GM12878 (cell line): ENCODE results near the gene CKS1B. TPM values are rescaled to one million over a fixed set of nuclear protein-coding genes. Genes with fewer than 3 reads are reported as not detected.
A peak's percentile ranks its signal among the peaks of the same experiment; 100 is the strongest.

Source experiments
- ATAC-seq: fragments of 200-7000 bp; cut with Tn5 transposase; 3 replicates; pipeline ENCODE4 v1.9.1; 2020; ENCODE audit warnings: mild to moderate bottlenecking, moderate library complexity
- BruUV-seq: library from RNA; stranded (reverse); fragments of 400-500 nt; replicated peaks from 2 replicates; lab custom pipeline; 2021; lab: Mats Ljungman, UMichigan
- CTCF ChIA-PET: fragments of 300-600 bp; sonication (Branson Sonifier 250); formaldehyde crosslinking; extraction: SDS; loops from one replicate; lab custom pipeline; 2021; ENCODE audit warnings: inconsistent platforms; lab: Yijun Ruan, JAX
- POLR2A ChIA-PET: fragments of 350-600 bp; formaldehyde crosslinking; extraction: SDS; loops from one replicate; lab custom pipeline; 2021; ENCODE audit warnings: inconsistent platforms; lab: Charles Lee
- RAD21 ChIA-PET: fragments of 300-600 bp; sonication (Branson Sonifier 250); formaldehyde crosslinking; loops from one replicate; lab custom pipeline; 2023; ENCODE audit warnings: antibody characterized with exemption; ENCODE audit not compliant: unreplicated experiment; lab: Charles Lee
- SMC1A ChIA-PET: fragments of 300-600 bp; sonication (Branson Sonifier 250); formaldehyde crosslinking; loops from one replicate; lab custom pipeline; 2023; ENCODE audit not compliant: unreplicated experiment, uncharacterized antibody; lab: Charles Lee
- DNase-seq: peaks from one replicate; pipeline ENCODE4 v3.0.0-alpha.2; 2011; ENCODE audit warnings: low read depth, low spot score
- FAIRE-seq: peaks from 3 replicates; lab custom pipeline; 2011; peaks lifted over from hg19 to GRCh38; lab: Jason Lieb, UNC
- H2AFZ ChIP-seq: 2 replicates; pipeline ENCODE4 v1.6.0; 2011; ENCODE audit warnings: low read depth, low read length, control low read depth; ENCODE audit not compliant: control insufficient read depth
- H3K27ac ChIP-seq: 2 replicates; pipeline ENCODE4 v1.5.1; 2011; ENCODE audit warnings: control low read depth; ENCODE audit not compliant: control insufficient read depth, insufficient read depth
- H3K27me3 ChIP-seq, 2 experiments: replicated peaks in 1 of 2; 2 replicates each; pipeline versions ENCODE4 v1.6.0 to v1.6.1; 2011; ENCODE audit warnings: low read length in 1 of 2; ENCODE audit not compliant: control insufficient read depth in 2 of 2, insufficient read depth in 2 of 2
- H3K36me3 ChIP-seq, 2 experiments: 2 replicates each; pipeline ENCODE4 v1.5.1; 2011; ENCODE audit warnings: low read length in 1 of 2; ENCODE audit not compliant: control insufficient read depth in 2 of 2, insufficient read depth in 2 of 2
- H3K4me1 ChIP-seq: 2 replicates; pipeline ENCODE4 v1.6.1; 2011; ENCODE audit warnings: mild to moderate bottlenecking, low read length, moderate library complexity, mixed read lengths; ENCODE audit not compliant: control insufficient read depth, insufficient read depth
- H3K4me2 ChIP-seq: 2 replicates; pipeline ENCODE4 v1.6.0; 2011; ENCODE audit warnings: control low read depth; ENCODE audit not compliant: control insufficient read depth, insufficient read depth
- H3K4me3 ChIP-seq: fragments of 200-600 bp; sonication (generic); 2 replicates; pipeline ENCODE4 v1.5.1; 2016
- H3K79me2 ChIP-seq: 2 replicates; pipeline ENCODE4 v1.6.0; 2011; ENCODE audit warnings: low read length; ENCODE audit not compliant: control insufficient read depth, insufficient read depth
- H3K9ac ChIP-seq: 2 replicates; pipeline ENCODE4 v1.8.0; 2011; ENCODE audit warnings: low read length, control low read depth, mixed read lengths; ENCODE audit not compliant: control insufficient read depth, insufficient read depth
- H3K9me3 ChIP-seq: replicated peaks from 3 replicates; pipeline ENCODE4 v1.5.1; 2011; ENCODE audit warnings: mild to moderate bottlenecking, low read length; ENCODE audit not compliant: control insufficient read depth, insufficient read depth
- H4K20me1 ChIP-seq: 2 replicates; pipeline ENCODE4 v1.6.0; 2011; ENCODE audit not compliant: control insufficient read depth, insufficient read depth
- BACH1 ChIP-seq: fragments of 450-650 bp; IDR thresholded peaks from 2 replicates; pipeline ENCODE4 v1.6.1; 2017; ENCODE audit warnings: mild to moderate bottlenecking, borderline replicate concordance
- CBFB ChIP-seq: IDR thresholded peaks from 2 replicates; pipeline ENCODE4 v1.6.1; 2016; ENCODE audit warnings: antibody characterized with exemption, low read depth
- DPF2 ChIP-seq: fragments of 450-650 bp; IDR thresholded peaks from 2 replicates; pipeline ENCODE4 v1.6.1; 2017; ENCODE audit warnings: mild to moderate bottlenecking
- KDM1A ChIP-seq: fragments of 200-600 bp; sonication (generic); IDR thresholded peaks from 2 replicates; pipeline ENCODE4 v1.6.1; 2016; ENCODE audit warnings: borderline replicate concordance
- NR2F1 ChIP-seq: fragments of 450-650 bp; conservative IDR thresholded peaks from 2 replicates; pipeline ENCODE4 v1.6.1; 2017; ENCODE audit warnings: mild to moderate bottlenecking
- STAT1 ChIP-seq: fragments of 450-650 bp; conservative IDR thresholded peaks from 2 replicates; pipeline ENCODE4 v1.6.1; 2014; ENCODE audit warnings: antibody characterized with exemption, mild to moderate bottlenecking
- ZNF24 ChIP-seq: fragments of 450-650 bp; IDR thresholded peaks from 2 replicates; pipeline ENCODE4 v1.6.1; 2017; ENCODE audit warnings: antibody characterized with exemption, mild to moderate bottlenecking
- ZNF384 ChIP-seq: IDR thresholded peaks from 2 replicates; pipeline ENCODE4 v1.6.1; 2012; ENCODE audit warnings: low read depth, mild to moderate bottlenecking, low read length, improper control_type of control experiment, borderline replicate concordance
- WGBS: methylation state at CpG from one replicate; pipeline ENCODE4 v1.1.6; 2016; ENCODE audit warnings: low lambda C conversion rate; ENCODE audit not compliant: insufficient replicate concordance, insufficient coverage; ENCODE audit errors: missing lambda C conversion rate; 5-methylcytosine and 5-hydroxymethylcytosine counted together
- in situ Hi-C: fragments of 300-500 bp; cut with MboI; formaldehyde crosslinking; loops from 9 replicates; pipeline ENCODE4 v1.14.3; 2018; ENCODE audit warnings: mixed read lengths
- intact Hi-C: fragments of 100-400 bp; cut with micrococcal nuclease; formaldehyde crosslinking; loops from one replicate; pipeline ENCODE4 v1.14.2; 2022; ENCODE audit not compliant: unreplicated experiment
- polyA plus RNA-seq, 11 experiments: library from polyadenylated mRNA; depleted of rRNA in 4 of 11; unstranded in 6 of 11; stranded (reverse) in 5 of 11; fragments of >200 nt; fragmentation: Nextera tagmentation in 4 of 11; fragmentation: Illumina TruSeq in 1 of 11; extraction: Ambion mirVana in 4 of 11; extraction: Trizol in 1 of 11; gene quantifications; 1 replicate in 1 of 11; 2 replicates in 10 of 11; pipeline versions ENCODE4 v1.2.1 to v1.2.3, GENCODE V29; 2011 to 2016; ENCODE audit warnings: inconsistent platforms in 2 of 11, missing spikeins in 2 of 11, low read depth in 1 of 11
- total RNA-seq, 4 experiments: library from RNA; depleted of rRNA in 3 of 4; stranded (reverse); fragments of >200 nt in 3 of 4; fragmentation: Illumina TruSeq in 1 of 4; extraction: Trizol in 1 of 4; gene quantifications; 2 replicates each; pipeline versions ENCODE4 v1.2.1 to v1.2.3, GENCODE V29; 2013 to 2021
- TF ChIP-seq, protein P1 (sequence below): IDR thresholded peaks from 2 replicates; pipeline ENCODE4 v1.6.1; 2011; ENCODE audit warnings: mild to moderate bottlenecking, low read depth, low read length, moderate library complexity; ENCODE audit not compliant: insufficient replicate concordance
- TF ChIP-seq, protein P2 (sequence below): fragments of 450-650 bp; formaldehyde crosslinking; IDR thresholded peaks from 2 replicates; pipeline ENCODE4 v1.4.0; 2022; ENCODE audit warnings: mild to moderate bottlenecking, moderate library complexity
- TF ChIP-seq, protein P3 (sequence below): IDR thresholded peaks from 2 replicates; pipeline ENCODE4 v1.6.1; 2011; ENCODE audit warnings: low read depth, low read length, improper control_type of control experiment, borderline replicate concordance
- TF ChIP-seq, protein P4 (sequence below): fragments of 450-650 bp; IDR thresholded peaks from 2 replicates; pipeline ENCODE4 v1.6.1; 2017; ENCODE audit warnings: mild to moderate bottlenecking, moderate library complexity

Gene CKS1B
- total and polyA plus RNA-seq, 10 of the 15 experiments (the other 5 are each of a cell fraction or from before 2014, with no cell fraction given), result 125 to 608 (median 364) TPM

DNA sequence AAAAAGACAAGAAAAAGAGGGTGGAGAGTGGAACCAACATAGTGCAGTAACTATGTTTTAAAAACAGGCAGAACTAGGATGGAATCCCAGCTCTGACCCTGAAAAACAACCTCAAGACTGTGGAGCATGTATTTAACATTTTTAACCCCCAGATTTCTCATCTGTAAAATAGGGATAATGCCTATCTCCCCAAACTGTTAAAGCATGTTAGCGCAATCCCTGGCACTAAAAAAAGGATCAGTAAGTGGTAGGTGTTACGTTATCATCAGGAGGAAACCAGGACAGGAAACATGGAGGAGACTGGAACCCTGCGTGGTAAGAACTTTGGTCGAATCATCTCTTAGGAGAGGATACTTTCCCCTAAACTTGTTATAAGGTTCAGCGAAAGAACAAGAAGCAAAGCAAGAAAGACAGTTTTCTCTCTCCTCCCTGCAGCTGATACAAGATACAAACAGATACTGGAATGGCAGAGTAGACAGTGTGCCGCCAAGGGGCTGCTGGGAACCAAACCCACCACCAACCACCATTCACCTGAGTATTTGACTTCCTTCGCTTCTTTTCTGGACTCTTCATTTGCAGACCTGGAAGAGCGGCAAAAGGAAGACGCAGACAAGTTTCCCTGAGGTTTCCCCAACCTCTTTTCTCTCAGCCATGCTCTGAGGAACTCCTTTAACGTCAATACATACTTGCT lies 13.9 kb upstream of the CKS1B start:
- SMC1A ChIA-PET, result interaction anchor here (0.8 to 3.1 kb wide), 9 partner anchors 9 to 62 kb away, joined by 3 to 14 read pairs (median 4); partner anchors contain the start of genes CKS1B, FLAD1 and SHC1
- in situ Hi-C loops, result no loop called here
- CTCF ChIA-PET, result interaction anchor here (0.6 to 2.7 kb wide), 17 partner anchors 9 to 401 kb away, joined by 3 to 20 read pairs (median 6); partner anchors contain the start of genes ADAM15, PMVK and SHC1
- Histone ChIP-seq H3K4me2 (peak overlapping the region; percentile 84), H3K9me3 (no peaks in the 10 kb centered on the region), H3K36me3 (peaks cover 5 to 10% of the 10 kb centered on the region in 2 experiments; a peak in 3 of 4 replicates), H3K27me3 (no peaks in the 10 kb centered on the region), H3K4me3 (peak overlapping the region; percentile 88), H2AFZ (no peak overlapping the region), H3K4me1 (peaks cover 11% of the 10 kb centered on the region), H3K27ac (peak overlapping the region; percentile 97), H3K9ac (peak overlapping the region; percentile 81), H4K20me1 (no peaks in the 10 kb centered on the region), H3K79me2 (peaks cover 31% of the 10 kb centered on the region)
- BruUV-seq, result TSS peak; percentile 65
- POLR2A ChIA-PET, result interaction anchor here (0.5 to 12.3 kb wide), 9 partner anchors 9 to 267 kb away, joined by 3 to 140 read pairs (median 6); partner anchors contain the start of genes CKS1B, PMVK and SHC1
- FAIRE-seq (peak; percentile 73), ATAC-seq (no peak), DNase-seq (no peak)
- intact Hi-C loops, result loop anchor here (2.0 to 5.0 kb wide), 2 partner anchors 24 to 42 kb away; partner anchors contain the start of genes PMVK and ZBTB7B
- WGBS, result 0% methylated on average over 10 of the region's 10 CpGs
- RAD21 ChIA-PET, result interaction anchor here (0.6 to 2.4 kb wide), 7 partner anchors 10 to 91 kb away, joined by 3 to 15 read pairs (median 5); partner anchors contain the start of genes ADAM15, KCNN3, PMVK and SHC1
- TF ChIP-seq, protein P1, sequence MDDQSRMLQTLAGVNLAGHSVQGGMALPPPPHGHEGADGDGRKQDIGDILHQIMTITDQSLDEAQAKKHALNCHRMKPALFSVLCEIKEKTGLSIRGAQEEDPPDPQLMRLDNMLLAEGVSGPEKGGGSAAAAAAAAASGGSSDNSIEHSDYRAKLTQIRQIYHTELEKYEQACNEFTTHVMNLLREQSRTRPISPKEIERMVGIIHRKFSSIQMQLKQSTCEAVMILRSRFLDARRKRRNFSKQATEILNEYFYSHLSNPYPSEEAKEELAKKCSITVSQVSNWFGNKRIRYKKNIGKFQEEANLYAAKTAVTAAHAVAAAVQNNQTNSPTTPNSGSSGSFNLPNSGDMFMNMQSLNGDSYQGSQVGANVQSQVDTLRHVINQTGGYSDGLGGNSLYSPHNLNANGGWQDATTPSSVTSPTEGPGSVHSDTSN, result no peak
- TF ChIP-seq NR2F1 (no peak), BACH1 (no peak), STAT1 (no peak), CBFB (no peak), ZNF24 (no peak), KDM1A (no peak), DPF2 (no peak), ZNF384 (no peak)
- TF ChIP-seq, protein P2, sequence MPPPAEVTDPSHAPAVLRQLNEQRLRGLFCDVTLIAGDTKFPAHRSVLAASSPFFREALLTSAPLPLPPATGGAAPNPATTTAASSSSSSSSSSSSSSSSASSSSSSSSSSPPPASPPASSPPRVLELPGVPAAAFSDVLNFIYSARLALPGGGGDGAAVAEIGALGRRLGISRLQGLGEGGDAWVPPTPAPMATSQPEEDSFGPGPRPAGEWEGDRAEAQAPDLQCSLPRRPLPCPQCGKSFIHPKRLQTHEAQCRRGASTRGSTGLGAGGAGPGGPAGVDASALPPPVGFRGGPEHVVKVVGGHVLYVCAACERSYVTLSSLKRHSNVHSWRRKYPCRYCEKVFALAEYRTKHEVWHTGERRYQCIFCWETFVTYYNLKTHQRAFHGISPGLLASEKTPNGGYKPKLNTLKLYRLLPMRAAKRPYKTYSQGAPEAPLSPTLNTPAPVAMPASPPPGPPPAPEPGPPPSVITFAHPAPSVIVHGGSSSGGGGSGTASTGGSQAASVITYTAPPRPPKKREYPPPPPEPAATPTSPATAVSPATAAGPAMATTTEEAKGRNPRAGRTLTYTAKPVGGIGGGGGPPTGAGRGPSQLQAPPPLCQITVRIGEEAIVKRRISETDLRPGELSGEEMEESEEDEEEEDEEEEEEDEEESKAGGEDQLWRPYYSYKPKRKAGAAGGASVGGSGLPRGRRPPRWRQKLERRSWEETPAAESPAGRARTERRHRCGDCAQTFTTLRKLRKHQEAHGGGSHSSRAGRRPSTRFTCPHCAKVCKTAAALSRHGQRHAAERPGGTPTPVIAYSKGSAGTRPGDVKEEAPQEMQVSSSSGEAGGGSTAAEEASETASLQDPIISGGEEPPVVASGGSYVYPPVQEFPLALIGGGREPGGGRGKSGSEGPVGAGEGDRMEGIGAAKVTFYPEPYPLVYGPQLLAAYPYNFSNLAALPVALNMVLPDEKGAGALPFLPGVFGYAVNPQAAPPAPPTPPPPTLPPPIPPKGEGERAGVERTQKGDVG (CRISPR knock-in tag), result no peak
- TF ChIP-seq, protein P3, sequence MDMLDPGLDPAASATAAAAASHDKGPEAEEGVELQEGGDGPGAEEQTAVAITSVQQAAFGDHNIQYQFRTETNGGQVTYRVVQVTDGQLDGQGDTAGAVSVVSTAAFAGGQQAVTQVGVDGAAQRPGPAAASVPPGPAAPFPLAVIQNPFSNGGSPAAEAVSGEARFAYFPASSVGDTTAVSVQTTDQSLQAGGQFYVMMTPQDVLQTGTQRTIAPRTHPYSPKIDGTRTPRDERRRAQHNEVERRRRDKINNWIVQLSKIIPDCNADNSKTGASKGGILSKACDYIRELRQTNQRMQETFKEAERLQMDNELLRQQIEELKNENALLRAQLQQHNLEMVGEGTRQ, result no peak
- TF ChIP-seq, protein P4, sequence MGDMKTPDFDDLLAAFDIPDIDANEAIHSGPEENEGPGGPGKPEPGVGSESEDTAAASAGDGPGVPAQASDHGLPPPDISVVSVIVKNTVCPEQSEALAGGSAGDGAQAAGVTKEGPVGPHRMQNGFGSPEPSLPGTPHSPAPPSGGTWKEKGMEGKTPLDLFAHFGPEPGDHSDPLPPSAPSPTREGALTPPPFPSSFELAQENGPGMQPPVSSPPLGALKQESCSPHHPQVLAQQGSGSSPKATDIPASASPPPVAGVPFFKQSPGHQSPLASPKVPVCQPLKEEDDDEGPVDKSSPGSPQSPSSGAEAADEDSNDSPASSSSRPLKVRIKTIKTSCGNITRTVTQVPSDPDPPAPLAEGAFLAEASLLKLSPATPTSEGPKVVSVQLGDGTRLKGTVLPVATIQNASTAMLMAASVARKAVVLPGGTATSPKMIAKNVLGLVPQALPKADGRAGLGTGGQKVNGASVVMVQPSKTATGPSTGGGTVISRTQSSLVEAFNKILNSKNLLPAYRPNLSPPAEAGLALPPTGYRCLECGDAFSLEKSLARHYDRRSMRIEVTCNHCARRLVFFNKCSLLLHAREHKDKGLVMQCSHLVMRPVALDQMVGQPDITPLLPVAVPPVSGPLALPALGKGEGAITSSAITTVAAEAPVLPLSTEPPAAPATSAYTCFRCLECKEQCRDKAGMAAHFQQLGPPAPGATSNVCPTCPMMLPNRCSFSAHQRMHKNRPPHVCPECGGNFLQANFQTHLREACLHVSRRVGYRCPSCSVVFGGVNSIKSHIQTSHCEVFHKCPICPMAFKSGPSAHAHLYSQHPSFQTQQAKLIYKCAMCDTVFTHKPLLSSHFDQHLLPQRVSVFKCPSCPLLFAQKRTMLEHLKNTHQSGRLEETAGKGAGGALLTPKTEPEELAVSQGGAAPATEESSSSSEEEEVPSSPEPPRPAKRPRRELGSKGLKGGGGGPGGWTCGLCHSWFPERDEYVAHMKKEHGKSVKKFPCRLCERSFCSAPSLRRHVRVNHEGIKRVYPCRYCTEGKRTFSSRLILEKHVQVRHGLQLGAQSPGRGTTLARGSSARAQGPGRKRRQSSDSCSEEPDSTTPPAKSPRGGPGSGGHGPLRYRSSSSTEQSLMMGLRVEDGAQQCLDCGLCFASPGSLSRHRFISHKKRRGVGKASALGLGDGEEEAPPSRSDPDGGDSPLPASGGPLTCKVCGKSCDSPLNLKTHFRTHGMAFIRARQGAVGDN, result no peak
